ENCODE results near the gene ZFAND3.

ZFAND3 gene

DNA sequence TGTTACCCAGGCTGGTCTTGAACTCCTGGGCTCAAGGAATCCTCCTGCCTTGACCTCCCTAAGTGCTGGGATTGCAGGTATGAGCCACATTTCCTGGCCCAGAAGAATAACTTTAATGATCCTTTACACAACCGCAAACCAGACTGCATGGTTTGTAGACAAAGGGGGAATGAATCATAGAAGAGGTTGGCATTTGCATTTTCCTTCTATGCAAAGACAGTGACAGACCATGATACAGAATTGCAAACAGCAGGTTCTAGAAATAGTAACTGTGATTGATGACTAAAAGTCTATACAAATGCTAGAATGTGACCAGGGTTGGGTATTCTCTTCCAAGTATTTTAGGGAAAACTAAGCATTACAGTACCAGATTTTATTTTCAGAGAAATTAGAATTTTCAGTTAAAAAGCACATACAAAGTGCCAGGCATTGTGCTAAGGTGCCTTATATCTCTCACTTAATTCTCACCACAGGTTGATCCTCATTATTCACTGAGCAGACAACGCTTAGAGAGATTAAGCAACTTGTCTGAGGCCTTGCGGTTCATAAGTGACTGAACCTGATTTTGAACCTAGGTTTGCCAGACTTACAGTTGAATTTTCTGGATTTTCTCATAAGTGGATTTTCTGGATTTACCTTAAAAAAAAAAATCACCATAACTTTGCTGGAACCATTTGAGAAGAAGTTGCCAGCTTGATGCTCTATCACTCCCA lies 146.6 kb downstream of the ZFAND3 start:
- DNase-seq (ENCODE audit: low read depth in 2 of 3, low spot score in 1 of 3) = no peak

DNA sequence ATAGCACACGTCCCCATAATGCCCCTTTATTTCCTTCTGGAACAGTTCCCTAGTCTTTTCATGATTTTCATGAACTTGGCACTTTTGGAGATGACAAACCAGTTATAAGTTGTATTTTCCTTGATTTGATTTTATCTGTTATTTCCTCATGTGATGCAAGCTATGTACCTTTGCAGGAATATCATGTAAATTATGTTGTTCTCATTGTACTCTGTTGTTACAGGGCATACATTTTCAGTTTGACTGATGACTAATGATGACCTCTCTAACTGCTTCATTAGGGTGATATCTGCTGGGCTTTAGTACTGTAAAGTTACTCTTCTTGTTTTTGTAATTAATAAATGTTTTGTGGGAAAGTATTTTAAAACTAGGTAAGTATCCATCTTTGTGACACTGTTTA lies 147.3 kb downstream of the ZFAND3 start:
- no peak for DNase-seq (ENCODE audit: low read depth in 2 of 3, low spot score in 1 of 3)

DNA sequence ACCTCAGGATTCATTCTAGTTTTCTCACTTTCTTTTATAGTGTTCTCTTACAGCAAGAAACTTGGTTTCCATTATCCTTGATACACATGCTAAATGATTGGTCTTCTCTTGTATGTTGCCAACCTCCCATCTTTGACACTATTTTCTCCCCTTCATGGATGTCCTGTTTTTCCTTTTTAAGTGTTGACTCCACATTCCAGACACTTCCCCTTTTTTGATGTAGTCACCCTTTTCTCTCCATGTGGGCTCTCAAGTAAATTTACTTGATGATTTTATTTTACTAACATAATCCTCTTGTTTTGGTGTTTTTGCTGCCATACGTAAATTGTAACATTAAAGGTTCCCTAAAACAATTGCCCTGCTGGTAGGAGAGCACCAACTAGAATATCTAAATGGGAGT lies 148.1 kb downstream of the ZFAND3 start:
- no peak for DNase-seq (ENCODE audit: low read depth in 2 of 3, low spot score in 1 of 3)

DNA sequence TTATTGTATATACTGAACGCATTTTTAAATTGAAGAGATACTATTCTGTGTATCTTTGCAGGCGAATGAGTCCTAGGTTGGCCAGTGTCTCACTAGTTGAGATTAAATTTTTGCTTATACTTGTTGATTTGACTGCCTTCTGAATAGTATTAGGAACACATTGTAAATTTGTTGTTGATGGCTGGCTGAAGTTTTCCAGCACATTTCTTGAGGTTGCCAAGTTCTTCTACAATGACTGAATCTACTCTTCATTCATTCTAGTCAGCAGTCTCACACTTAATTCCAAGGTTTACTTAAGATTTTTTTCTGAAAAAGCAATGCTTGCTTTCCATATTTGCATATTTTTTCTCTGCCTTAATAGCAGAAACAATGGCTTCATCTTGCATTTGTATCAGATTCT lies 151.7 kb downstream of the ZFAND3 start:
- DNase-seq (ENCODE audit: low read depth in 2 of 3, low spot score in 1 of 3) = no peak

DNA sequence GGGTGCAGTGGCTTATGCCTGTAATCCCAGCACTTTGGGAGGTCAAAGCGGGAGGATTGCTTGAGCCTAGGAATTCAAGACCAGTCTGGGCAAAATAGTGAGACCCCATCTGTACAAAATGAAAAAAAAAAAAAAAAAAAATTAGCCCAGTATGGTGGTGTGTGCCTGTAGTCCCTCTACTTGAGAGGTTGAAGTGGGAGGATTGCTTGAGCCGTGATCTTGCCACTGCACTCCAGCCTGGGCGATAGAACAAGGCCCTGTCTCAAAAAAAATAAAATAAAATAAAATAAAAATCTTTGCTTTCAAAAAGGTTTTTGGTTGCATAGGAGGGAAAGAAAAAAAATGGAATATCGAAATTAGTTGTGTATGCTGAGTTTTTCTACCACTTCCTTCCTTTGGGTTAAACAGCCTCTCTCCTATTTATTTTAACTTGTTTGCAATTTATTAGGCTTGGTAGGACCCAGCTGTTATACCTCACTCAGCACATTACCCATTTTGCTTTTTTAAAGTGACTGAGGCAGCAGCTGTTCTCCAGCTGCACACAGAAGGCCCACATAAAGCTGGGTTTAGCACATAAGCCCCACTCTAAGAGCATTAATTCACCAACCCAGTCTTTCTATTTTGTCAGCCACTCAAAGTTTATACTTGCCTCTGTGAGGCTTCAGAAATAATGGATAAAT lies 152.3 kb downstream of the ZFAND3 start:
- DNase-seq (ENCODE audit: low read depth in 2 of 3, low spot score in 1 of 3) = no peak

DNA sequence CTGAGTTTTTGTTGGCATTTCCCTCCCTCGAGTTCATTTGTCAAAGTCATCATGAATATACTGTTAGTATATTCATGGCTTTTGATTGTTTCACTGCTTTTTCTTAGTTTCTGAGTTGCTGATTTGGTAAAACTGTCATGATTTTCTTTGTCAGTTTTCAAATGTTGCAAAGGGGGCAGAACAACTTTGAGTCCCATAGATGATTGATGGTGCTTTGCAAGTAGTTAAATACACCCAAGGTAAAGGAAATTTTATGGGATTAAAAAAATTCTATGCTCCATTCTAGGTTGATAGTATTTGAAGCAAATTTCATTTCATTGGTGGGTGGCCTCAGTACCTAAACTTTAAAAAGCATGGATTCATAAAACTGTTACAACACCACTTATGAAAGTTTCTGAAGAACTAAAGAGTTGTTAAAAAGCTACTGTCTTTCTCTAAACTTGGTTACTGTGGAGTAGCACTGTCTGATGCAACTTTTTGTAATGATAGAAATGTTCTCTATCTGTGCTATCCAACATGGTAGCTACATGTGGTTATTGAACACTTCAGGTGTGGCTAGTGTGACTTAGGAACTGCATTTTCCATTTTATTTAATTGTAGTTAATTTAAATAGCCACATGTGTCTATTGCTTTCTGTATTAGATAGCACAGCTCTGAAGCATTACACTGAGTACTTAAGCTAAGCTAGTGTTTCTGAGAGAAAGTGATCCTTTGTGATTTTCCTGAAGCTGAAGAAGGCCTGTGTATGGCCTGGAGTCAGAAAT lies 153.6 kb downstream of the ZFAND3 start:
- no peak for DNase-seq (ENCODE audit: low read depth in 2 of 3, low spot score in 1 of 3)

DNA sequence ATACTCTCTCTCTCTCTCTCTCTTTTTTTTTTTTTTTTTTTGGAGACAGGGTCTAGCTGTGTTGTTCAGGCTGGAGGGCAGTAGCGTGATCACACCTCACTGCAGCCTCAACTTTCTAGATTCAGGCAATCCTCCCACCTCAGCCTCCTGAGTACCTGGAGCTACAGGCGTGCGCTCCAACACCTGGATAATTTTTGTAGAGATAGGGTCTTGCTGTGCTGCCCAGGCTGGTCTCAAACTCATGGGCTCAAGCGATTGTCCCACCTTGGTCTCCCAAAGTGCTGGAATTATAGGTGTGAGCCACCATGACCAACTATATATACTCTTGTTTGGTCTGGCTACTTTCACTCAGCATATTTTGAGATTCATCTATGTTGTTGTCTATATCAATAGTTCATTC lies 154.9 kb downstream of the ZFAND3 start:
- DNase-seq (ENCODE audit: low read depth in 2 of 3, low spot score in 1 of 3) = no peak

DNA sequence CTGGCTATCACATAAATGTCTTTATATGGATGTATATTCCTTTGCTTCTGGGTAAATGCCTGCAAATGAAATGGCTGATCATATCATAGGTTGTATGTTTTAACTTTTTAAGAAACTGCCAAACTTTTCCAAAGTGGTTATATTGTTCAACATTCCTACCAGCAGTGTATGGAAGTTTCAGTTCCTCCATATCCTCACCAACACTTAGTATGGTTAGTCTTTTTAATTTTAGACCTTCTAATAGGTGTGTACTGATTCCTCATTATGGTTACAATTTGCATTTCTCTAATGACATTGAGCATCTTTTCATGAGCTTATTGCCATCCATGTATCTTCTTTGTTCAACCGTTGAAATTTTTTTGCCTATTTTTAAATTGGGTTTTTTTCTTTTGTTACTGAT lies 155.4 kb downstream of the ZFAND3 start:
- DNase-seq (ENCODE audit: low read depth in 2 of 3, low spot score in 1 of 3) = no peak

DNA sequence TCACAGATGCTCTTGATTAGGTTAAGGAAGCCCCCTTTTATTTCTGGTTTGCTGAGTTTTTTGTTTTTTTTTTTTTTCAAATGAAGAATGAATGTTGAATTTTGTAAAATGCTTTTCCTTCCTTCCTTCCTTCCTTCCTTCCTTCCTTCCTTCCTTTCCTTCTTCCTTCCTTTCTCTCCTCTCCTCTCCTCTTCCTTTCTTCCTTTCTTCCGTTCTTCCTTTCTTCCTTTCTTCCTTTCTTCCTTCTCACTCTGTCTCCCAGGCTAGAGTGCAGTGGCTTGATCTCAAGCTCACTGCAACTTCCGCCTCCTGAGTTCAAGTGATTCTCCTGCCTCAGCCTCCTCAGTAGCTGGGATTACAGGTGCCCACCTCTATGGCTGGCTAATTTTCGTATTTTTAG lies 158.2 kb downstream of the ZFAND3 start:
- DNase-seq (ENCODE audit: low read depth in 2 of 3, low spot score in 1 of 3) = no peak

DNA sequence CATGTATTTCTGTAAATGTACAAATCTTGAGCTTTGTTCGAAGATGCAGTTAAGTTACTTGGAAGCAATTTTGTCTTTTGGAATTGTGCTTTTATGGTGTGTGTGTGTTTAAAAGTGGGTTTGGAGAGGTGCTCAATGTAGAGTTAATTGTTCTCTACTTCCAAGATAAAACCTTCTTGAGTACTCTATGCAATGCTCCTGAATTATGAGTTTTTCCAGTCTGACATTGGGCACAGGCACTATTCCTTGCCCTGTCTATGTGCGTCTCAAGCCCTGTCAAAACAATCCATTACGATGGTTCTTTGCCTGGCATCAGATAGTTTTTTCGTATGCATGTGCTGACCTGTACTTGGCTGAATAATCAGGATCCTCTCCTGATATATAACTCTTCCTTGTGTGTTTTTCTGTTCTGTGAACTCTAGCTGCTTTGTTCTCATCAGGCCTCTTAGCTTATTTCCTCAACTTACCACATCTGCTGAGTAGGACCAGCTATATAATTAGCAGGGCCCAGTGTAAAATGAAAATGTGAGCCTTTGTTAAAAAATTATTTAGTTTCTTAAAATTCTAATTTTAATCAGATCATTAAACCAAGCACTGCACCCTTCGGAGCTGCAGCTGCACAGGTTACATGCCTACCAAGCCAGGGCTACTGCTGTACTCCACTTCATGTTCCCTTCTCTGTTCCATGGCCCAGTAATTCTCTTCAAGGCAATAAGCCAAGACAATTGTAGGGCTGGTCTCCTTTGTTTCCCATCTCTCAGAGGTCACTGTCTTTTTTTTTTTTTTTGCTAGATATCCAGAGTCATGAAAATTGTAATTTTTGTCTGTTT lies 160.1 kb downstream of the ZFAND3 start:
- DNase-seq (ENCODE audit: low read depth in 2 of 3, low spot score in 1 of 3) = no peak

DNA sequence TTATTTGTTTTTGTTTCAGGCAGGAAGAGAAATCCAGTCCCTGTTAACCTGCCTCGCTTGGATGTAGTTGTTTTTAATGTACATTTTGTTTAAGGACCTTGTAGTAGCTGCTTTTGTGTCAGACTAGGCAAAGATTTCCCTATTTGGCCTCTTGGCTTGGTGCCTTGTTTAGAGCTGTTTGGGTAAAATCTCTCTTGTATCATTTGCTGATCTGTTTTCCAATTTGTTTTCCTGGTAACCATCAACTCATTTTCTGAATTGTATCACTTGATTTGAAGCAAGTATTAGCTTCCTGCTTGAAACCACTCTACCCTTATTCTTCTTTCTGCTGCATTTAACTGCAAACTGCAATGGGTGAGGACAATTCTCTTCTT lies 160.7 kb downstream of the ZFAND3 start:
- DNase-seq (ENCODE audit: low read depth in 2 of 3, low spot score in 1 of 3) = no peak

DNA sequence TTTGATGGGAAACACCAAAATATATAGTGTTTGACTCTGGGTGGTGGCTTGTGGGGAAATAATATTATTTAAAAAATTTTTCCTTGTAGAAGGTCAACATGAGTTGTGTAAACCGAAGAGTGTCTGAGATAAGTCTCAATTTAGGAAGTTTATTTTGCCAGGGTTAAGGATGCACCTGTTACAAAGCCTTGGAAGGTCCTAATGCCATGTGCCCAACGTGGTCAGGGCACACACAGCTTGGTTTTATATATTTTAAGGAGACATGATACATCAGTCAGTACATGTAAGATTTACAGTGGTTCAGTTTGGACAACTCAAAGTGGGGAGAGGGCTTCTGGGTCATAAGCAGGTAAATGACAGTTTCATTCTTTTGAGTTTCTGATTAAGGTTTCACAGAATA lies 162.1 kb downstream of the ZFAND3 start:
- DNase-seq (ENCODE audit: low read depth in 2 of 3, low spot score in 1 of 3) = no peak

DNA sequence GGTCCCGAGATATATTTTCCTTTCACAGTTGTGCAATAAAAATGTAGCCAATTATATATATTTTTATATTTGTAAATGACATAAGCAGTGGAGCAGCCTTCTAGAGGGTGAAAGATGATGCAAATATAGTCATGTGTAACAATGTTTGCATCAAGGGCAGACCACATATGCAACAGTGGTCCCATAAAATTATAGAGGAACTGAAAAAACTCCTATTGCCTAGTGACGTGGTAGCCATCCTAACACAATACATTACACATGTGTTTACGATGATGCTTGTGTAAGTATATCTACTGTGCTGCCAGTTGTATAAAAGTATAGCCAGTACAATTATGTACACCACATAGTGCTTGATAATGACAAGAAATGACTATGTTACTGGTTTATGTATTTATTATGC lies 162.8 kb downstream of the ZFAND3 start:
- no peak for DNase-seq (ENCODE audit: low read depth in 2 of 3, low spot score in 1 of 3)

DNA sequence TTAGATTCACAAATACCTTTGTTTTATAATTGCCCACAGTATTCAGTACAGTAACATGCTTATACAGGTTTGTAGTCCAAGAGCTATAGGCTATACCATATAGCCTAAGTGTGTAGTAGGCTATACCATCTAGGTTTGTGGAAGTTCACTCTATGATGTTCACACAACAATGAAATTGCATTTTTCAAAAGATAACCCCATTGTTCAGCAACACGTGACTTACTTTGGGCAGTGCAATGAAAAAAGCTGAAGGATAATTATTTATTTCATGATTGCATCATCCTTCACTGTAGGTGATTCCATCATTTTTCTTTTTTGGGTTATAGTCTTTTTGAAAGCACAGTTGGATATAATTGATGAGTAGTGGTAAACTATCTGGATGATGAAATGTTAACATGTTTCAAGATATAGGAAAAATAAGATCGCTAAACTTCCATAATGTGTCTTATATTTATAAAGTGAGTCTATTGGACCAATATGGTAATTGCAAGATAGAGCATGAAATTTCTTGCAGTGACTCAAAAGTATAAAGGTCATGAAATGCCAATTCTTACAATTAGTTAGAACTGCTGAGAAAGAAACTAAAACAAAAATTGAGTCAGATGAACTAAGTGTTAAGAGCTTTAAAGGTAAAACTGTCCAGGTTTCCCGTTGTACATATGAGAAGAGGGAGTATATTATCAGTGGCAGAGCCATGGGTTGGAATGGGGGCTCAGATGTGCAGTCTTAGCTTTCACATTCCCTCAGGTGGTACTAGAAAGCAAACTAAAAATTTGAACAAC lies 164.4 kb downstream of the ZFAND3 start:
- DNase-seq (ENCODE audit: low read depth in 2 of 3, low spot score in 1 of 3) = no peak

DNA sequence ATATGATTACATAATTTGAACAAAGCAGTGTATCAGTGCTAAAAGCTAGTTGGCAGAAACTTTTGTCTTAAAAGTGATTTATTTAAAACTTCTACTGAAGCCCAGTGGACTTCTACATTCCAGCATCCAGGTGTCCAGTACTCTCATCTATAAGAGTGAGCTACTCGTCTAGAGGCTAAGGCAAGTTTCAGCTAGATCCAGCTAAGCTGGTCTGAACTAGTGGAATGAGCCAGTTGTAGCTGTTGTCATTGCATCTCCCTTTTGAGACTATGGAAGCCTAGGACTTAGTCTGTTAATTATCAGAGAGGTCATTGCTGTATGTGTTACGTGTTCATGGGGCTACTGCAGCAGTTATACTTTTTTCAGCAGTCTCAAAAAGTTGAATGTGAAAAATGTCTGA lies 165.1 kb downstream of the ZFAND3 start:
- DNase-seq (ENCODE audit: low read depth in 2 of 3, low spot score in 1 of 3) = no peak

DNA sequence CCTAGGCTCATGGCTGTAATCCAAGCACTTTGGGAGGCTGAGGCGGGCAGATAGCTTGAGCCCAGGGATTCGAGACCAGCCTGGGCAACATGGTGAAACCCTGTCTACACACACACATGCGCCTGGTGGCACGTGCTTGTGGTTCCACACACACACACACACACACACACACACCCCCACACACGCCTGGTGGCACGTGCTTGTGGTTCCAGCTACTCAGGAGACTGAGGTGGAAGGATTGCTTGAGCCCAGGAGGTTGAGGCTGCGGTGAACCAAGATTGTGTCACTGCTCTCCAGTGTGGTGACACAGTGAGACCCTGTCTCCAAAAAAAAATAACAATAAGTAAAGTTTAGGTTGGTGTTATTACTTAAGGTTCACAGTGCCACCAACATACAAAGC lies 165.8 kb downstream of the ZFAND3 start:
- peak in 1 of 3 donors; percentile 15 for DNase-seq (ENCODE audit: low read depth in 2 of 3, low spot score in 1 of 3)

DNA sequence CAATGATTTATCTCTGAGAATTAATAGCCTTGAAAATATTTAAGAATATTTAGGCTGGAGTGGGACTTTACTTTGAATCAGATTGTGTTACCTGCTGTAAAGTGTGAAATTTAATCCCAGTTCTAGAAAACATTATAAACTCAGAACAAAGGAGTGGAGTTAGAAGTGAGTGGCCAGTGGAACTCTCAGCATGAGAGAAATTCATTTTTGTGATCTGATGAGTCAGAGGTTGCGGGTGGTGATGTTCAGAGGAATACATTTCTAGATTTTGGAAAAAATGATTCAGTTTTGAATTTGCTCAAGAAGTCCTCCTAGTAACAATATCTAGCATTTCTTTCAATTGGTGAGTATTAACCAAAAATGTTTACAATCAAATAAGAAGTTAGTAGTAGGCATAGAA lies 167.5 kb downstream of the ZFAND3 start:
- peak in 1 of 3 donors; percentile 42 for DNase-seq (ENCODE audit: low read depth in 2 of 3, low spot score in 1 of 3)

DNA sequence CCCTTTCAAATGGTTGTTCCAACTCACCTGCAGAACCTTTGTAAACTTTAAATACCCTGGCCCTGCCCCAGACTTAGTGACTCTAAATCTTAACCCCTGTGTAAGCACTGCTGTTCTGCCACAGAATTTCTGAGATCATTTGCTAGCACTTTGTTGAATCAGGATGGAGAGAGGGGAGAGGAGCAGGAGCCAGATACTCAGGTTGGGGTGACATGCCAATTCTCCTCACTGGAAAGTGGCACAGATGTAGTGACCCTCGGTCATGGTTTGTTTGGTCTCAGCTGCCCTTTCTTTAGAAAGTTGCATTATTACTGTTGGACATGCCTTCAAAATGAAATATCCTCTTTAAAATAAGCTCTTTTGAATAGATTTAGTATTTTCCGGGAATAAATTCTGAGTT lies 168.0 kb downstream of the ZFAND3 start:
- DNase-seq (ENCODE audit: low read depth in 2 of 3, low spot score in 1 of 3) = no peak

DNA sequence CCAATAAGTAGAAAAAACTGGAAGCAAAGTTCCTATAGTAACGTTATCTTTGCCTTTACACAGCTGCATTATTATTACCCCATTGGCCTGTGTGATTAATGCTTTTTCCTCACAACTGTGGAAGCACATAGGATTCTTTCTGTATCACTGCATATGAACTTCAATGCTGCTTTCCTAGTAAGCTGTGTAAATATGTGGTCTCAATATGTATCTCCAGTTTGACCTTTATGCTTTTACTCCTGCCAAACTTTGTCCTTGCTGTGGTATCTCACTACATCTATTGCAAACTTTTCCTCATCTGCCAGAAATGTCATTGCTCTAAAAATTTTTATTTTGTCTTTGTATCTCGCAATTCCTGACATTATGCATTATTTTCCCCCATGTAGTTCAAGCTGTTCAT lies 168.6 kb downstream of the ZFAND3 start:
- no peak for DNase-seq (ENCODE audit: low read depth in 2 of 3, low spot score in 1 of 3)

DNA sequence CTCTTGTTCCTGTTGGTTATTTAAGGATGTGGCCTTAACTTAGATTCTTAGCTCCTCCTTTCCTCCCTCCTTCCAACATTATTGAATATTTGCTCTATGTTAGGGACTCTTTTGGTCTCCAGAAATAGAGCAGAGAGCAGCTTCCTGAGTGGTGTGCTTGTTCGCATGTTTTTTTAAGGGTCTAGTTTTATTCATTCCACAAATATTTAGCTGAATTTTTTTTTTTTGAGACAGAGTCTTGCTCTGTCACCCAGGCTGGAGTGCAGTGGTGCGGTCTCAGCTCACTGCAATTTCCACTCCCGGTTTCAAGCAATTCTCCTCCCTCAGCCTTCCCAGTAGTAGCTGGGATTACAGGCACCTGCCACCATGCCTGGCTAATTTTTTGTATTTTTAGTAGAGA lies 169.2 kb downstream of the ZFAND3 start:
- no peak for DNase-seq (ENCODE audit: low read depth in 2 of 3, low spot score in 1 of 3)
